Hepatocyte (in vitro differentiated cells): ENCODE measurements around the gene KIAA0408. TPM values are rescaled to one million over a fixed set of nuclear protein-coding genes. Genes with fewer than 3 reads are reported as not detected.

Source experiments
- DNase-seq: peaks from one replicate; pipeline ENCODE4 v3.0.0-alpha.2; 2016; ENCODE audit warnings: low spot score
- H2AFZ ChIP-seq: fragments of 200-600 bp; sonication (generic); 2 replicates; pipeline ENCODE4 v1.6.0; 2016; ENCODE audit warnings: antibody characterized with exemption, mild to moderate bottlenecking
- H3K27ac ChIP-seq: fragments of 200-600 bp; sonication (generic); 2 replicates; pipeline ENCODE4 v1.5.1; 2016; ENCODE audit warnings: mild to moderate bottlenecking
- H3K27me3 ChIP-seq: fragments of 200-600 bp; sonication (generic); 2 replicates; pipeline ENCODE4 v1.6.1; 2016
- H3K36me3 ChIP-seq: fragments of 200-600 bp; sonication (generic); replicated peaks from 2 replicates; pipeline ENCODE4 v1.5.1; 2016; ENCODE audit warnings: low read depth; ENCODE audit not compliant: insufficient read depth
- H3K4me1 ChIP-seq: fragments of 200-600 bp; sonication (generic); 2 replicates; pipeline ENCODE4 v1.5.1; 2016; ENCODE audit warnings: mild to moderate bottlenecking, moderate library complexity; ENCODE audit not compliant: insufficient read depth
- H3K4me2 ChIP-seq: fragments of 200-600 bp; sonication (generic); 2 replicates; pipeline ENCODE4 v1.6.0; 2016
- H3K4me3 ChIP-seq: fragments of 200-600 bp; sonication (generic); 2 replicates; pipeline ENCODE4 v1.5.1; 2016; ENCODE audit warnings: mild to moderate bottlenecking
- H3K79me2 ChIP-seq: fragments of 200-600 bp; sonication (generic); 2 replicates; pipeline ENCODE4 v1.6.0; 2017; ENCODE audit warnings: mild to moderate bottlenecking
- H3K9me2 ChIP-seq: fragments of 200-600 bp; sonication (generic); replicated peaks from 2 replicates; pipeline ENCODE4 v1.6.0; 2017; ENCODE audit warnings: mild to moderate bottlenecking; ENCODE audit not compliant: insufficient read depth
- H3K9me3 ChIP-seq: fragments of 200-600 bp; sonication (generic); 2 replicates; pipeline ENCODE4 v1.5.1; 2016; ENCODE audit warnings: low read depth, mild to moderate bottlenecking
- H4K20me1 ChIP-seq: fragments of 200-600 bp; sonication (generic); 2 replicates; pipeline ENCODE4 v1.6.0; 2016; ENCODE audit warnings: mild to moderate bottlenecking; ENCODE audit not compliant: insufficient read depth, poor library complexity, severe bottlenecking
- EZH2 ChIP-seq: fragments of 200-600 bp; sonication (generic); IDR thresholded peaks from 2 replicates; pipeline ENCODE4 v1.6.1; 2016; ENCODE audit warnings: antibody characterized with exemption, mild to moderate bottlenecking, borderline replicate concordance
- EZH2phosphoT487 ChIP-seq: fragments of 200-600 bp; sonication (generic); IDR thresholded peaks from one replicate; pipeline ENCODE4 v1.6.1; 2018; ENCODE audit warnings: antibody characterized with exemption, mild to moderate bottlenecking, low read depth, moderate library complexity; ENCODE audit not compliant: unreplicated experiment, severe bottlenecking
- WGBS: methylation state at CpG from one replicate; pipeline ENCODE4 v1.1.6; 2016; ENCODE audit warnings: low lambda C conversion rate; ENCODE audit errors: missing lambda C conversion rate; 5-methylcytosine and 5-hydroxymethylcytosine counted together
- polyA plus RNA-seq: library from polyadenylated mRNA; unstranded; fragments of >200 nt; fragmentation: Nextera tagmentation; extraction: Ambion mirVana; gene quantifications from 2 replicates; pipeline ENCODE4 v1.2.1, GENCODE V29; 2016
- total RNA-seq: library from RNA; depleted of rRNA; stranded (reverse); fragments of >200 nt; gene quantifications from 2 replicates; pipeline ENCODE4 v1.2.3, GENCODE V29; 2014
- TF ChIP-seq, protein P1 (sequence below): fragments of 200-600 bp; sonication (generic); IDR thresholded peaks from 2 replicates; pipeline ENCODE4 v1.5.1; 2016; ENCODE audit warnings: antibody characterized with exemption, mild to moderate bottlenecking; ENCODE audit not compliant: poor library complexity

KIAA0408 gene
- total and polyA plus RNA-seq, 2 experiments from 2014 or later: 2.1 to 7.4 TPM

DNA sequence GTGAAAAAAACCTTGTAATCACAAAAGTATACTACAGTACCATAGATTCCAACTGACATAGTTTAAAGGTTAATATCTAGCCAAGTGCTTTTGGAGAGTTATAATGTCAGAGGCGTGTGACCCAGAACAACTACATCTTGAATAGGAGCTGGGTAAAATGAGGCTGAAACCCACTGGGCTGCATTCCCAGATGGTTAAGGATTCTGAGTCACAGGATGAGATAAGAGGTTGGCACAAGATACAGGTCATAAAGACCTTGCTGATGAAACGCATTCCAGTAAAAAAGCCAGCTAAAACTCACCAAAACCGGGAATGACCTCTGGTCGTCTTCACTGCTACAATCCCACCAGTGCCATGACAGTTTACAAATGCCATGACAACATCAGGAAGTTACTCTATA is 22.4 kb upstream of the KIAA0408 start:
- Histone ChIP-seq H3K9me3 (no peaks in the 10 kb centered on the region), H4K20me1 (no peaks in the 10 kb centered on the region), H3K36me3 (no peaks in the 10 kb centered on the region), H2AFZ (no peak overlapping the region), H3K27me3 (no peaks in the 10 kb centered on the region), H3K9me2 (no peaks in the 10 kb centered on the region), H3K4me2 (no peak overlapping the region), H3K27ac (no peak overlapping the region), H3K79me2 (no peaks in the 10 kb centered on the region), H3K4me1 (no peaks in the 10 kb centered on the region), H3K4me3 (no peak overlapping the region)
- TF ChIP-seq, protein P1, sequence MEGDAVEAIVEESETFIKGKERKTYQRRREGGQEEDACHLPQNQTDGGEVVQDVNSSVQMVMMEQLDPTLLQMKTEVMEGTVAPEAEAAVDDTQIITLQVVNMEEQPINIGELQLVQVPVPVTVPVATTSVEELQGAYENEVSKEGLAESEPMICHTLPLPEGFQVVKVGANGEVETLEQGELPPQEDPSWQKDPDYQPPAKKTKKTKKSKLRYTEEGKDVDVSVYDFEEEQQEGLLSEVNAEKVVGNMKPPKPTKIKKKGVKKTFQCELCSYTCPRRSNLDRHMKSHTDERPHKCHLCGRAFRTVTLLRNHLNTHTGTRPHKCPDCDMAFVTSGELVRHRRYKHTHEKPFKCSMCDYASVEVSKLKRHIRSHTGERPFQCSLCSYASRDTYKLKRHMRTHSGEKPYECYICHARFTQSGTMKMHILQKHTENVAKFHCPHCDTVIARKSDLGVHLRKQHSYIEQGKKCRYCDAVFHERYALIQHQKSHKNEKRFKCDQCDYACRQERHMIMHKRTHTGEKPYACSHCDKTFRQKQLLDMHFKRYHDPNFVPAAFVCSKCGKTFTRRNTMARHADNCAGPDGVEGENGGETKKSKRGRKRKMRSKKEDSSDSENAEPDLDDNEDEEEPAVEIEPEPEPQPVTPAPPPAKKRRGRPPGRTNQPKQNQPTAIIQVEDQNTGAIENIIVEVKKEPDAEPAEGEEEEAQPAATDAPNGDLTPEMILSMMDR: no peak
- no peak for TF ChIP-seq EZH2
- TF ChIP-seq EZH2phosphoT487: no peak
- DNase-seq: no peak
- 60% methylated on average over 4 of the region's 4 CpGs for WGBS

DNA sequence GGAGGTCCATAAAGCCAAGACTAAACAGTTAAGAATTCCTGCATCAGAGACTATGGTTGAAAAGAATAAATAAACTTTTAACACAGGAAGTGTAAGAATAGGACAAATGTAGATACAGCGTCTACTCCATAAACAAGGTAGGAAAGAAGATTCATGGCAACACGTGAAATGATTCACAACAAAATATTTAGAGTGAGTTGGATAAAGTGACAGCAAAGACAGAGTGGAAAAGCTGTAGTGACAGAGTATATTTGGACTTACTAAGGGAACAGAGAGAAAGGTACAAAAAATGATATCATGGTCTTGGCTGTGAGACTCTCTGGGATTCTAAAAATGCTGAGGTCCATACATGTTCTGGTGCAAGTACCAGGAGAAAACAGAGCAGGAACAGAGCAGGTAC is 21.9 kb upstream of the KIAA0408 start:
- no peaks in the 10 kb centered on the region for H4K20me1 ChIP-seq
- TF ChIP-seq, protein P1: no peak
- TF ChIP-seq EZH2: no peak
- TF ChIP-seq EZH2phosphoT487: no peak
- H3K9me2 ChIP-seq: no peaks in the 10 kb centered on the region
- 81% methylated on average over 2 of the region's 2 CpGs for WGBS
- H3K4me3 ChIP-seq: no peak overlapping the region
- no peaks in the 10 kb centered on the region for H3K79me2 ChIP-seq
- no peaks in the 10 kb centered on the region for H3K4me1 ChIP-seq
- no peak overlapping the region for H3K4me2 ChIP-seq
- H3K9me3 ChIP-seq: no peaks in the 10 kb centered on the region
- no peaks in the 10 kb centered on the region for H3K36me3 ChIP-seq
- H3K27me3 ChIP-seq: no peaks in the 10 kb centered on the region
- H3K27ac ChIP-seq: no peak overlapping the region
- H2AFZ ChIP-seq: no peak overlapping the region
- DNase-seq: no peak

DNA sequence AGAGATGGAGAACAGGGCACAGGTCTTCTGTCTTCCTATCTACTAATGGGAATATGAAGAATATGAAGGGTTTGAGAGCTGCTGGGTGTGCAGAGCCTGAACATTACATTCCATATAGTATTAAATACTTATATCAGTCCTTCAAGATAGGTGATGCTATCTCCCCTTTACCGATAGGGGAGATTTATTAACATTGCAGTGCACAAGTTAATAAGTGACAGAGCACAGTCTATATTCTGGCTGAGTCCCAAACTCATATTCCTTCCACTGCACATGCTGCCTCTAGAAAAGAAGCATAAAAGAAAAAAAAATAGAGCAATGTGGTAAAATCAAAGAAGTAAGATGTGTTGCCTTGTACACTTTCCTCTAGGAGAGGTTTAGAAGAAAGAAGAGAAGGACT is 18.5 kb upstream of the KIAA0408 start:
- H3K36me3 ChIP-seq: no peaks in the 10 kb centered on the region
- H4K20me1 ChIP-seq: no peaks in the 10 kb centered on the region
- WGBS: 65% methylated on average over 1 of the region's 1 CpG
- no peak overlapping the region for H3K27ac ChIP-seq
- H2AFZ ChIP-seq: no peak overlapping the region
- no peak overlapping the region for H3K4me2 ChIP-seq
- no peak for TF ChIP-seq EZH2
- TF ChIP-seq, protein P1: no peak
- no peaks in the 10 kb centered on the region for H3K4me1 ChIP-seq
- no peaks in the 10 kb centered on the region for H3K9me2 ChIP-seq
- no peak for DNase-seq
- no peaks in the 10 kb centered on the region for H3K9me3 ChIP-seq
- no peaks in the 10 kb centered on the region for H3K27me3 ChIP-seq
- no peak overlapping the region for H3K4me3 ChIP-seq
- no peaks in the 10 kb centered on the region for H3K79me2 ChIP-seq

DNA sequence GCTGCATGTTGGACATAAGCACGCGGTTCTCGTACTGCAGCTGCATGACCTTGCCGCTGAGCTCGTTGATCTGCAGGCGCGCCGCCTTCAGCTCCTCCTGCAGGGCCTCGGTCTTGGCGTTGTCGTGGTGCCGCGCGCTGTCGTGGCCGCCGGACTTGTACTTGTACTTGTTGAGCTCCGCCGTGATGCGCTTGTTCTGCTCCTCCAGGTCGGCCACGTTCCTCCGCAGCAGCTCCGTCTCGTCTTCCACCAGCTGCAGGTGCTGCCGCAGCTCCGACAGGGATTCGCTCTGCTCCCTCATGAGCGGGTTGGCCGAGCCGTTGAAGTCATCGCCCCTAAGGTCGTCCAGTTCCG is 16.6 kb upstream of the KIAA0408 start:
- Histone ChIP-seq H2AFZ (no peak overlapping the region), H3K9me3 (no peaks in the 10 kb centered on the region), H3K27me3 (no peaks in the 10 kb centered on the region), H3K36me3 (no peaks in the 10 kb centered on the region), H3K4me2 (no peak overlapping the region), H3K4me3 (no peak overlapping the region), H3K27ac (no peak overlapping the region), H4K20me1 (no peaks in the 10 kb centered on the region), H3K4me1 (no peaks in the 10 kb centered on the region), H3K9me2 (no peaks in the 10 kb centered on the region), H3K79me2 (no peaks in the 10 kb centered on the region)
- 96% methylated on average over 26 of the region's 34 CpGs for WGBS
- DNase-seq: no peak
- TF ChIP-seq EZH2phosphoT487 (no peak), EZH2 (no peak)
- TF ChIP-seq, protein P1: no peak
